ENCODE measurements around the gene DYNC2I2.

DNA sequence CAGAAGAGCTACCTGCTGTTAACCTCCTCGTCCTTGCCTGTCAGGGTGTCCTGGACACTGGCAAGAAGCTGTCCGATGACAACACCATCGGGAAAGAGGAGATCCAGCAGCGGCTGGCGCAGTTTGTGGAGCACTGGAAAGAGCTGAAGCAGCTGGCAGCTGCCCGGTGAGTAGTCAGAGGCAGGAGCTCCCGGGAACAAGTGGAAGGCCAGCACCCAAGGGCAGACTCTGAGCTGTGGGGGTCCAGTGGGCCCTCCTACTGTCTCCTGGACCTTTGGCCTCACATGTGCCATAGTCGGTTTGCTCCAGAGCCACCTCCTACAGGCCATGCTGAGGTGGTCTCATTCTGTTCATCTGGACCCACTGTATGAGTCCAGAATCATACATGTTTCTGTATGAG, 38.7 kb downstream of the DYNC2I2 start:
- TF ChIP-seq, protein P1, sequence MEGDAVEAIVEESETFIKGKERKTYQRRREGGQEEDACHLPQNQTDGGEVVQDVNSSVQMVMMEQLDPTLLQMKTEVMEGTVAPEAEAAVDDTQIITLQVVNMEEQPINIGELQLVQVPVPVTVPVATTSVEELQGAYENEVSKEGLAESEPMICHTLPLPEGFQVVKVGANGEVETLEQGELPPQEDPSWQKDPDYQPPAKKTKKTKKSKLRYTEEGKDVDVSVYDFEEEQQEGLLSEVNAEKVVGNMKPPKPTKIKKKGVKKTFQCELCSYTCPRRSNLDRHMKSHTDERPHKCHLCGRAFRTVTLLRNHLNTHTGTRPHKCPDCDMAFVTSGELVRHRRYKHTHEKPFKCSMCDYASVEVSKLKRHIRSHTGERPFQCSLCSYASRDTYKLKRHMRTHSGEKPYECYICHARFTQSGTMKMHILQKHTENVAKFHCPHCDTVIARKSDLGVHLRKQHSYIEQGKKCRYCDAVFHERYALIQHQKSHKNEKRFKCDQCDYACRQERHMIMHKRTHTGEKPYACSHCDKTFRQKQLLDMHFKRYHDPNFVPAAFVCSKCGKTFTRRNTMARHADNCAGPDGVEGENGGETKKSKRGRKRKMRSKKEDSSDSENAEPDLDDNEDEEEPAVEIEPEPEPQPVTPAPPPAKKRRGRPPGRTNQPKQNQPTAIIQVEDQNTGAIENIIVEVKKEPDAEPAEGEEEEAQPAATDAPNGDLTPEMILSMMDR (conservative IDR thresholded peaks at IDR 0.05; ENCODE audit: low read depth, low read length): no peak
- TF ChIP-seq FOS (IDR thresholded peaks at IDR 0.05; ENCODE audit: low read depth, low read length) (no peak), RFX5 (IDR thresholded peaks at IDR 0.05; ENCODE audit: low read depth, low read length) (no peak), RAD21 (IDR thresholded peaks at IDR 0.05; ENCODE audit: low read length) (no peak), POLR2A (IDR thresholded peaks at IDR 0.05; ENCODE audit: low read depth, low read length) (no peak), CHD1 (IDR thresholded peaks at IDR 0.05; ENCODE audit: low read depth, low read length) (no peak), MAFK (IDR thresholded peaks at IDR 0.05; ENCODE audit: low read depth, low read length) (no peak), RCOR1 (IDR thresholded peaks at IDR 0.05; ENCODE audit: insufficient replicate concordance, low read length) (no peak), MXI1 (IDR thresholded peaks at IDR 0.05; ENCODE audit: borderline replicate concordance, low read depth, low read length) (no peak), NFE2L2 (IDR thresholded peaks at IDR 0.05; ENCODE audit: low read depth, low read length) (no peak)
- TF ChIP-seq, protein P2, sequence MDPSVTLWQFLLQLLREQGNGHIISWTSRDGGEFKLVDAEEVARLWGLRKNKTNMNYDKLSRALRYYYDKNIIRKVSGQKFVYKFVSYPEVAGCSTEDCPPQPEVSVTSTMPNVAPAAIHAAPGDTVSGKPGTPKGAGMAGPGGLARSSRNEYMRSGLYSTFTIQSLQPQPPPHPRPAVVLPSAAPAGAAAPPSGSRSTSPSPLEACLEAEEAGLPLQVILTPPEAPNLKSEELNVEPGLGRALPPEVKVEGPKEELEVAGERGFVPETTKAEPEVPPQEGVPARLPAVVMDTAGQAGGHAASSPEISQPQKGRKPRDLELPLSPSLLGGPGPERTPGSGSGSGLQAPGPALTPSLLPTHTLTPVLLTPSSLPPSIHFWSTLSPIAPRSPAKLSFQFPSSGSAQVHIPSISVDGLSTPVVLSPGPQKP (IDR thresholded peaks at IDR 0.05; ENCODE audit: borderline replicate concordance, low read depth, low read length): no peak
- TF ChIP-seq, protein P3, sequence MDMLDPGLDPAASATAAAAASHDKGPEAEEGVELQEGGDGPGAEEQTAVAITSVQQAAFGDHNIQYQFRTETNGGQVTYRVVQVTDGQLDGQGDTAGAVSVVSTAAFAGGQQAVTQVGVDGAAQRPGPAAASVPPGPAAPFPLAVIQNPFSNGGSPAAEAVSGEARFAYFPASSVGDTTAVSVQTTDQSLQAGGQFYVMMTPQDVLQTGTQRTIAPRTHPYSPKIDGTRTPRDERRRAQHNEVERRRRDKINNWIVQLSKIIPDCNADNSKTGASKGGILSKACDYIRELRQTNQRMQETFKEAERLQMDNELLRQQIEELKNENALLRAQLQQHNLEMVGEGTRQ (IDR thresholded peaks at IDR 0.05; ENCODE audit: low read depth, low read length): no peak
